Stimulated activated CD8-positive, alpha-beta memory T cell treated with anti-CD3 and anti-CD28 coated beads, Interleukin-2, amount 100 ng/mL, for 48 hours (primary cell): ENCODE data around the gene MSLN.

ENCODE experiments used
- DNase-seq, 2 donors: peaks; one replicate each; pipeline ENCODE4 v3.0.0-alpha.2; 2020; ENCODE audit warnings: low read depth in 2 of 2

Gene MSLN

DNA sequence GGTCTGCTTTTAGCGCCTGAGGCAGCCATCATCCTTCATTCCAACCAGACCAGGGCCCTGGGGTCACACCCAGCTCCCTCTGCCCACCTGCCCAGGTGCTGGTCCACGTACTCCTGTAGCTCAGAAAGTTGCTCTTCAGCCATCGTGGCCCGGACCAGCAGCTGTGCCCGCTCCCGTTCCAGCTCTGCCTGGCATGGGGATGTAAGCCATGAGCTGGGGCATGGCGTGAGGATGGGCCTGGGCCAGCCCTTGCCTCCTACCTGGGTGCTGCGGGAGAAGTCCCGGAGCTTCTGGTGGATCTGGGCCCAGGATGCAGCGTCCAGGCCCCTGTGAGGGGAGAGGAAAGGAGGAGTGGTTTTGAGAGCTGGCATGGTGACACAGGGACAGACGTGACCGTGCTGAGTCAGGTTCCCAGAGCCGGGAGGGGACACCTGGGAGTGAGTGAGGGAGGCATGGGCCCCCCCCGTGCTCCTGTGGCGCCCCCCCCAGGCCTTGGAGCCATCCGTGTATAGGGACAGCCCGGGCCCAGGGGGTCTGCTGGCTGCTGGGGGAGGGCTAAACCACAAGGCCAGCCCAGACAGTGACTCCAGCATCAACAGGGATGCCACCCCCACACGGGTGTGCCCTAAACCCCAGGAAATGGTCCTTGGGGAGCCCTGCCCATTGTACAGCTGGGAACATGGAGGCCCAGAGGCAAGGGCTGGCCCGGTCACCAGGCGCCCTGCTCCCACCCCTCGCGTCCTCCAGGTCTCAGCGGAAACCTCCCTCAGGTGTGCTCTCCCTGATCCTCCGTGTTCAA is 37.5 kb upstream of the MSLN start:
- no peak for DNase-seq

DNA sequence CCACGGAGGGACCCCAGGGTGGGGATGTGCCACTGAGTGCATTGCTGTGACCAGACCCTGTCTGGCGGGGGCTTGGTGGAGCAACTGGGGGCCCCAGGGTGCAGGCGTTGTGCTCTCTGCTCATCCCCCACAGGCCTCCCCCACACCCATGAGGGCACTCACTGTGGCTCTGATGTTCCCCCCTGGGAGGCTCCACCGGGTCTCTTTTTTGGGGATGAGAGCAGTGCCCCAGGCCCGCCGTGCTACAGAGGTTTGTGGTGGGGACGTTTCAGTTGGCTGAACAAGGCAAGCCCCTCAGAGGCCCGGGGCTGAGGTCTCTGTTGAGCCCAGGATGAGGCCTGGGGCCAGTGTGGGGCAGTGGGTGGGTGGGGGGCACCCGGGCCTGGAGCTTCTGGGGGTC is 36.8 kb upstream of the MSLN start:
- DNase-seq = no peak

- DNase-seq = no peak
These were observed 36.1 kb upstream of the MSLN start for GRCh38 chr16:724188-725040.

- no peak for DNase-seq
These were observed 35.5 kb upstream of the MSLN start for GRCh38 chr16:725041-725376.

GRCh38 chr16:725463-726187 is 34.9 kb upstream of the MSLN start:
- no peak for DNase-seq

DNA sequence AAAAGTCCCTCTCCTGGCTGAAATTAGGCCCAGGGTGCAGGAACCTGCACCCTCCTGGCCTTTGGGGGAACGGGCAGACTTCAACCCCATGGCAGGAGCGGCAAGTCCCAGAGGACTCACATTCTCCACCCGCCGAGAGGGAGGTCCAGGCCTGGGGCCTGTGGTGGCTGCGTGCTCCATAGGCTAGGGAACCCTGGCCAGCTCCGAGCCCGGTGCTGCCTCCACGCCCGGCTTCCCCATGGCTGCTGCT is 34.4 kb upstream of the MSLN start:
- DNase-seq = no peak

DNA sequence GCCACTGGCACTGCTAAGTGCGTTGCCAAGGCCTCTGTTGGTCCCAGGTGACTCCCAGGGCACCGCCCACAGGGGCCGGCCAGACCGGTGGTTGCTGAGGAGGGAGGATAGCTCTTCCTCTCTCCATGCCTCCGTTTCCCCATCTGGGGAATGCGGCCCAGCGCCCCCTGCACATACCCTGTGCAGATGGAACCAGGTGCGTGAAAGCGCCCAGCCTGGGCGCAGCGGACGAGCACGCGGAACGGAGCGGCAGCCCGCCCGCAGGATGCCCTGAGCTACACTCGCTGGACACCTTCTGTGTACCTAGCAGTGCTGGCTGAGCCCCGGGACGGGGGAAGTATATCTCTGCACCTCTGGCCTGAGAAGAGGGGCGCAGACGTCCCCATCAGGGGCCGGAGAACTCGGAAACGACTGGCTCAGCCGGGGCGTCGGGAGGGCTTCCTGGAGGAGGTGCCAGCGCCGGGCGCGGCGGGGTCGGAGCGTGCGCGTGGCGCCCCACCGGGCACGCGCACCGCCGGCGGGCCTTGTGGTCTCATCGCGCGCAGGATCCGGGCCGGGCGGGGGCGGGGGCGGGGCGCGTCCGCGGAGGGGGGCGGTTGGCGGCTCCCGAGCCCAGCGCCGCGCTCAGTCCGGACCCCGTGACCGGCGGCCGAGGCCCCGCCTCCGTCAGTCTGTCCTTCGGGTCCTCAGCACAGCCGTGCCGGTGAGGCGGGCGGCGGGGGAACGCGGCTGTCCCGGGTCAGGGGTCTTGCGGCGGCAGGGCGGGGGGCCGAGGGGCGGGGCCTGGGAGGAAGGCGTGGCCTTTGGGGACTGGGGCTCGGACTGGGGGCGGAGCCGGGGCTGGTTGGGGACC is 33.9 kb upstream of the MSLN start, which contains the start of the genes CCDC78 and HAGHL:
CCDC78 (minus strand) TSS at position 6 of the 853 bp plus-strand sequence. CDS start 76 bp downstream, outside the sequence.
HAGHL (plus strand) TSS at position 669 of the 853 bp plus-strand sequence. CDS start 404 bp downstream, outside the sequence.
- DNase-seq = peak; percentile 55 to 61

DNA sequence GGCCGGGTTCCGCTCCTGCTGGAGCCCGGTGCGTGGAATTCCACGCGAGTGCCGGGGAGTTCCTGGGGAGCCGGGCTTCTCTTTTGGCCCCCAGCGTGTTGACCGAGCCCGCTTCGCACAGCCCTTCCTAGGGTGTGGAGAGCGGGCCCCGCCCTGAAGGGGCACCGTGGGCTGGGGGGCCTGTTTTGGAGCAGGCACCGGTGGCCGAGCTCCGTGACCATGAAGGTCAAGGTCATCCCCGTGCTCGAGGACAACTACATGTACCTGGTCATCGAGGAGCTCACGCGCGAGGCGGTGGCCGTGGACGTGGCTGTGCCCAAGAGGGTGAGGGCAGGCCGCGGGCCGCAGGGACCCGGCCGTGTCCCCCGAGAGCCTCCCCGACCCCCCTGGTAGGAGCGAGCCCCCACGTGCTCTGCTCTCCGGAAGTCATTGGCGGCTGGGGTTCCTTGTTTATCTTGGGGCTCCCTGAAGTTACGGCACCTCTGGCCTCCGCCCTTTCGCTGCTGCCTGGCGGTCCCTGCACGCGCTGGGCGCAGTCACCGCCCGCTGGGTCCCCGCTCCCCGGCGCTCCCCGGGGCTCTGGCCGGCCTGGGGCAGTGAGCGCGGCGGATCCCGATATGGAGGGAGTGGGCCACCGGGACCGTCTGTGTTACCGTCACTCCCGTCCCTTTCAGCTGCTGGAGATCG is 33.1 kb upstream of the MSLN start:
- no peak for DNase-seq

- peak; percentile 64 to 66 for DNase-seq
These were observed 32.2 kb upstream of the MSLN start for GRCh38 chr16:728131-728889.

- no peak for DNase-seq
These were observed 31.4 kb upstream of the MSLN start for GRCh38 chr16:728890-729744.

GRCh38 chr16:729768-730665 is 30.5 kb upstream of the MSLN start:
- DNase-seq = no peak

DNA sequence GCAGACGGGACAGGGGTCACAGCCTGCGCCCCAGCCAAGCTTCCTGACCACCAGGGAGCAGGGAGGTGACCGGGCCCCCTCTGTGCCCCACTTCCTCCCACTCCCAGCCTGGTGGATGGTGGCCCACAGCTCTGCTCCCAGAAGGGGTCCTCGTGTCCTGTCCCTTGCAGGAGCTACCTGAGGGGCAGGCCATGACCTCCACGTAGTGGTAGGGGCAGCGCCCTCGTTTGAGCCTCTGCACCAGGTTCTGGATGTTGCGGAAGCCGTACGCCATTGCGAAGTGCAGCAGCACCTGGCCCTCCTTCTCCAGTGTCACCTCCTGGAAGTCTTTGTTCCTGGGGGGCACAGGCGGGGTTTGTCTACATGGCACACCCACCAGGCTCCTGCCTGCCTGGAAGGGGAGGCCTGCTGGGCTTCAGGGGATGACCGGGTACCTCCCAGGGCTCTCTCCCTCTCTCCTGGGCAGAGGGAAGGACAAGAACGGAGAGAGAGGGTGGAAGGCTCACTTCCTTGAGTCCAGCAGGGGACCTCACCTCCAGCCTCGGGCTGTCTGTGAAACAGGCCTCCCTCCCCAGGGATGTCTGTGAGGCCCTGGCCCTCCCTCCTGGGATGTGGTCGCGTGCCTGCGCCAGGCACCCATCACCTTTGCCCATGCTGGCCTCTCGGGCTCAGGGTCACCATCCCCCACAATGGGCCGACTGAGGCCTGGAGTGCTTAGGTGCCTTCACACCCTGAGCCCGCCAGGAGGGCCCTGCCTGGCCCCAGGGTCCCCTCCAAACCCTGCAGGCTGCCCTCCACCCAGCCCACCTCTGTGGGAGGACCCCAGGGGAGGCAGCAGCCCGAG is 29.6 kb upstream of the MSLN start:
- DNase-seq = no peak

GRCh38 chr16:732332-732731 is 28.2 kb upstream of the MSLN start:
- no peak for DNase-seq

DNA sequence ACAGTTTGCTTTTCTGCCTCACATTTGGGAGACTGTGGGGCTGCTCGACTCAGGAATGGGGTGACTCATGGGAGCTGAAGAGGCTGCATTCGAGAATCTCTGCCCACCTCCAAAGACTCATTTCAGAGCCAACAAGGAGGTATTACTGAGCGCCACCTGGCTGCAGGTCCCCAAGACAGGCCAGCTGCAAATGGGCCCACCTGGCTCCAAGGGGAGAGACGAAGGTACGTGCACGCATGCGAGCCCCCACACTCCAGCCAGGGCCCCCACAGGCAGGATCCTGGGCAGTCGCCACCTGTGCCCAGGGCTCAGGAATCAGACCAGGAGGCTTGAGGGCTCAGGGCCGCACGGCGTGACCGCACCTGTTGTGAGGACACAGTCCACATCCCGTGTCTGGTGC is 27.6 kb upstream of the MSLN start:
- no peak for DNase-seq

DNA sequence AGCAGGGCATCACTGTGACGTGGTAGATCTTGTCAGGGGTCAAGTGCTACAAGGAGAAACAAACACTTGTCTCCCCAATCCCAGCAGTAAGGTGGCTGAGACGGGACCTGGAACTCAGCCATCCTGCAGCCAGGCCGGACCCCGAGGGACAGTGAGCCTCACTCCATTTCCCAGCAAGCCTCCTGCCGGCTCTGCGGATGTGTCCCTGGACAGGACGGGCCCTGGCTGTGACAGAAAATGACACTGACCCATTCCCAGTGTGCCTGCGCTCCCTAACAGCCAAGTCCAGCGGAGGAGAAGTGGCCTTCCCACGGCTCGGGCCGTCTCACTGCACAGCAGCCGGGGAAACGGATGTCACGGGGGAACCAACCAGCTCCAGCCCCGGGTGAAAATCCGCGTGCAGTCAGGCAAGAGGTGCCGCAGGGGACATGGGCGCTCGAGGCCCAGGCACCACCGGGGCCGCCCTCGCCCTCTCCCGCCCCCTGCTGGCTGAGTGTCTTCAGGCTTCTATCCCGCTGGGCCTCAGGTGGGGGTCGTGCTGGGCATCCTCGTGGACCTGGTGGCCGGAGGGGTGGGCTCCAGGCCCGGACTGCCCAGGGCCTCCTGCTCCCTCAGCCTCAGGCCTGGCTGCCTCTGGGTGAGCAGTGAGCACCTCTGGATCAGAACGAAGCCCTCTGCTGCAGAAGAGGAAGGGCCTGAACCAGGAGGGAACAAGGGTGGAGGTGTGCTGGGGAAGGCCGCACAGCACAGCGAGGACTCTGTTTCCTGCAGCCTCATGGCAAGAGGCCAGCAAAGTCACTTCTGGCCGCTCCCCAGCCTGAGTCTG is 26.9 kb upstream of the MSLN start:
- DNase-seq = no peak

- no peak for DNase-seq
These were observed 26.1 kb upstream of the MSLN start for GRCh38 chr16:734208-734980.
